HepG2 (cell line): ENCODE data around the gene RRP9. TPM values are rescaled to one million over a fixed set of nuclear protein-coding genes. Genes with fewer than 3 reads are reported as not detected.

Experiments
- CBX1 ChIP-seq: IDR thresholded peaks from one replicate; pipeline ENCODE4 v1.6.1; 2016; ENCODE audit warnings: antibody characterized with exemption, low read depth
- DPF2 ChIP-seq: sonication (generic); formaldehyde crosslinking; IDR thresholded peaks from 2 replicates; pipeline ENCODE4 v1.4.0; 2020; ENCODE audit warnings: mild to moderate bottlenecking, low read depth, missing genetic modification reagents, borderline replicate concordance
- EP300 ChIP-seq, 3 experiments: sonication (generic) in 1 of 3; formaldehyde crosslinking in 1 of 3; IDR thresholded peaks; 2 replicates each; pipeline versions ENCODE4 v1.5.1 to v1.6.1; 2011 to 2020; ENCODE audit warnings: low read depth in 2 of 3, low read length in 2 of 3, borderline replicate concordance in 1 of 3, improper control_type of control experiment in 1 of 3, mild to moderate bottlenecking in 1 of 3, missing genetic modification reagents in 1 of 3, moderate library complexity in 1 of 3
- HCFC1 ChIP-seq: fragments of 150-350 bp; IDR thresholded peaks from 2 replicates; pipeline ENCODE4 v1.6.1; 2014; ENCODE audit warnings: low read depth, low read length
- HHEX ChIP-seq: IDR thresholded peaks from 2 replicates; pipeline ENCODE4 v1.6.1; 2016; ENCODE audit warnings: control low read depth
- JUND ChIP-seq: sonication (generic); formaldehyde crosslinking; IDR thresholded peaks from 2 replicates; pipeline ENCODE4 v1.8.0; 2022; ENCODE audit warnings: mild to moderate bottlenecking, missing genetic modification reagents
- MIXL1 ChIP-seq: IDR thresholded peaks from 2 replicates; pipeline ENCODE4 v1.6.1; 2016
- NFE2L2 ChIP-seq: fragments of 150-350 bp; IDR thresholded peaks from 2 replicates; pipeline ENCODE4 v1.6.1; 2014; ENCODE audit warnings: low read length
- RORA ChIP-seq: sonication (generic); formaldehyde crosslinking; IDR thresholded peaks from 2 replicates; pipeline ENCODE4 v1.5.0; 2020; ENCODE audit warnings: mild to moderate bottlenecking, missing genetic modification reagents, moderate library complexity
- SIN3B ChIP-seq: fragments of 150-350 bp; IDR thresholded peaks from 2 replicates; pipeline ENCODE4 v1.6.1; 2014; ENCODE audit warnings: low read length
- SP1 ChIP-seq, 2 experiments: fragments of 450-650 bp in 1 of 2; sonication (generic) in 1 of 2; formaldehyde crosslinking in 1 of 2; IDR thresholded peaks; 2 replicates each; pipeline versions ENCODE4 v1.4.0 to v1.6.1; 2016 to 2020; ENCODE audit warnings: missing genetic modification reagents in 1 of 2
- SP140L ChIP-seq: sonication (generic); formaldehyde crosslinking; IDR thresholded peaks from 2 replicates; pipeline ENCODE4 v1.4.0; 2020; ENCODE audit warnings: missing genetic modification reagents, borderline replicate concordance
- SRSF4 ChIP-seq: fragments of 200-400 bp; formaldehyde crosslinking; IDR thresholded peaks from one replicate; pipeline ENCODE4 v1.6.1; 2018; ENCODE audit warnings: mild to moderate bottlenecking, low read depth, low read length, moderate library complexity; ENCODE audit not compliant: poor library complexity, severe bottlenecking
- TGIF2 ChIP-seq: IDR thresholded peaks from 2 replicates; pipeline ENCODE4 v1.6.1; 2016; ENCODE audit warnings: control low read depth, missing compliant biosample characterization
- ZBTB20 ChIP-seq: sonication (generic); formaldehyde crosslinking; IDR thresholded peaks from 2 replicates; pipeline ENCODE4 v1.8.1; 2023; ENCODE audit warnings: missing genetic modification reagents, low read depth, mild to moderate bottlenecking, borderline replicate concordance
- ZBTB42 ChIP-seq: sonication (generic); formaldehyde crosslinking; IDR thresholded peaks from 2 replicates; pipeline ENCODE4 v1.5.0; 2020; ENCODE audit warnings: mild to moderate bottlenecking, missing genetic modification reagents
- ZFY ChIP-seq: sonication (generic); formaldehyde crosslinking; IDR thresholded peaks from 2 replicates; pipeline ENCODE4 v1.4.0; 2020; ENCODE audit warnings: missing genetic modification reagents
- ZNF234 ChIP-seq: sonication (generic); formaldehyde crosslinking; conservative IDR thresholded peaks from 2 replicates; pipeline ENCODE4 v1.5.1; 2020; ENCODE audit warnings: mild to moderate bottlenecking, missing genetic modification reagents
- ZNF430 ChIP-seq: sonication (generic); formaldehyde crosslinking; IDR thresholded peaks from 2 replicates; pipeline ENCODE4 v1.9.0; 2021; ENCODE audit warnings: mild to moderate bottlenecking, missing genetic modification reagents
- ZNF510 ChIP-seq: sonication (generic); formaldehyde crosslinking; IDR thresholded peaks from 2 replicates; pipeline ENCODE4 v1.4.0; 2020; ENCODE audit warnings: low read depth, mild to moderate bottlenecking, missing genetic modification reagents
- ZNF792 ChIP-seq: IDR thresholded peaks from 2 replicates; pipeline ENCODE4 v1.6.1; 2016
- ZSCAN29 ChIP-seq: sonication (generic); formaldehyde crosslinking; conservative IDR thresholded peaks from 2 replicates; pipeline ENCODE4 v1.4.0; 2020; ENCODE audit warnings: mild to moderate bottlenecking, missing genetic modification reagents
- polyA plus RNA-seq, 8 experiments: library from polyadenylated mRNA; depleted of rRNA in 3 of 8; stranded (reverse) in 7 of 8; unstranded in 1 of 8; fragments of >200 nt; fragmentation: Illumina TruSeq in 4 of 8; extraction: Trizol in 4 of 8; gene quantifications; 2 replicates each; pipeline versions ENCODE4 v1.2.1 to v1.2.3, GENCODE V29; 2011 to 2016; ENCODE audit warnings: low read depth in 4 of 8, missing spikeins in 1 of 8, mixed read lengths in 1 of 8; ENCODE audit not compliant: insufficient read depth in 1 of 8
- total RNA-seq, 5 experiments: library from RNA; depleted of rRNA; stranded (reverse); fragments of >200 nt; fragmentation: Illumina TruSeq; extraction: Trizol; gene quantifications; 2 replicates each; pipeline ENCODE4 v1.2.3, GENCODE V29; 2016; ENCODE audit warnings: low read depth in 1 of 5
- TF ChIP-seq, protein P1 (sequence below): sonication (generic); formaldehyde crosslinking; IDR thresholded peaks from 2 replicates; pipeline ENCODE4 v1.4.0; 2020; ENCODE audit warnings: missing genetic modification reagents, borderline replicate concordance
- TF ChIP-seq, protein P2 (sequence below): IDR thresholded peaks from 2 replicates; pipeline ENCODE4 v1.6.1; 2016
- TF ChIP-seq, protein P3 (sequence below): sonication (generic); formaldehyde crosslinking; IDR thresholded peaks from 2 replicates; pipeline ENCODE4 v1.8.0; 2022; ENCODE audit warnings: mild to moderate bottlenecking, missing genetic modification reagents, moderate library complexity
- TF ChIP-seq, protein P4 (sequence below): sonication (generic); formaldehyde crosslinking; IDR thresholded peaks from 2 replicates; pipeline ENCODE4 v1.4.0; 2020; ENCODE audit warnings: missing genetic modification reagents

The RRP9 gene
- total and polyA plus RNA-seq, 2 of the 13 experiments (the other 11 are each of a cell fraction or from before 2014, with no cell fraction given) = 14.8 to 44.0 TPM

DNA sequence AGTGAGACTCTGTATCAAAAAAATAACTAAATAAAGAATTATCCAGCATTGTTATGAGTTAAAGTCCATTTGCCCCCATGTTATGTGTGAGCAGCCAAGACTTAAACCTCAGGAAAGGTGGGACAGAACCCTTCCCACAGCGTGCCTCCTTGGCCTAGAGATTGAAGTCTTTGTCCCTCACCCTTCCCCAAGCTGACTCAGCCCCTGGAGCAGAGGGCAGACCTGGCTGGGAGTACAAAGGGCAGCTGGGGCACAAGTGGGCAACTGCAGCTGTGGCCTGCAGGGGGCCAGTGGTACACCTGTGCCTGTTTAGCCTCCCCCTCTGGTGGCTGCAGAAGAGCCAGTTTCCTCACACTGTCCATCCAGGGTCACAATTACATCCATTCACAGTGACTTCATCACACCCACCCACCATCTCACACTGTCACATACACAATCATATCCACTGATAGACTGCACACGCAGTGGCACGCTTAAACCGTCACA is 40.7 kb upstream of the RRP9 start (continued):
- TF ChIP-seq, protein P1, sequence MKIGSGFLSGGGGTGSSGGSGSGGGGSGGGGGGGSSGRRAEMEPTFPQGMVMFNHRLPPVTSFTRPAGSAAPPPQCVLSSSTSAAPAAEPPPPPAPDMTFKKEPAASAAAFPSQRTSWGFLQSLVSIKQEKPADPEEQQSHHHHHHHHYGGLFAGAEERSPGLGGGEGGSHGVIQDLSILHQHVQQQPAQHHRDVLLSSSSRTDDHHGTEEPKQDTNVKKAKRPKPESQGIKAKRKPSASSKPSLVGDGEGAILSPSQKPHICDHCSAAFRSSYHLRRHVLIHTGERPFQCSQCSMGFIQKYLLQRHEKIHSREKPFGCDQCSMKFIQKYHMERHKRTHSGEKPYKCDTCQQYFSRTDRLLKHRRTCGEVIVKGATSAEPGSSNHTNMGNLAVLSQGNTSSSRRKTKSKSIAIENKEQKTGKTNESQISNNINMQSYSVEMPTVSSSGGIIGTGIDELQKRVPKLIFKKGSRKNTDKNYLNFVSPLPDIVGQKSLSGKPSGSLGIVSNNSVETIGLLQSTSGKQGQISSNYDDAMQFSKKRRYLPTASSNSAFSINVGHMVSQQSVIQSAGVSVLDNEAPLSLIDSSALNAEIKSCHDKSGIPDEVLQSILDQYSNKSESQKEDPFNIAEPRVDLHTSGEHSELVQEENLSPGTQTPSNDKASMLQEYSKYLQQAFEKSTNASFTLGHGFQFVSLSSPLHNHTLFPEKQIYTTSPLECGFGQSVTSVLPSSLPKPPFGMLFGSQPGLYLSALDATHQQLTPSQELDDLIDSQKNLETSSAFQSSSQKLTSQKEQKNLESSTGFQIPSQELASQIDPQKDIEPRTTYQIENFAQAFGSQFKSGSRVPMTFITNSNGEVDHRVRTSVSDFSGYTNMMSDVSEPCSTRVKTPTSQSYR (CRISPR knock-in tag) = peak; percentile 72; the same call in 1 of the 2 replicates
- TF ChIP-seq EP300 (IDR thresholded peaks at IDR 0.05; ENCODE audit: low read depth in 2 of 2, low read length in 2 of 2) (peak; percentile 61; a peak in 1 of 4 replicates), EP300 (CRISPR knock-in tag; IDR thresholded peaks at IDR 0.05; ENCODE audit: borderline replicate concordance) (no peak; the same call in 1 of the 2 replicates), ZNF430 (CRISPR knock-in tag) (peak; percentile 71), SIN3B (peak; percentile 50), MIXL1 (CRISPR knock-in tag) (peak; percentile 58; the same call in 1 of the 2 replicates), ZFY (CRISPR knock-in tag) (no peak), DPF2 (CRISPR knock-in tag) (peak; percentile 46; the same call in 1 of the 2 replicates), JUND (CRISPR knock-in tag) (peak; percentile 83; the same call in 1 of the 2 replicates), SP1 (IDR thresholded peaks at IDR 0.05) (no peak), SP1 (CRISPR knock-in tag; IDR thresholded peaks at IDR 0.05) (peak; percentile 68), TGIF2 (CRISPR knock-in tag) (peak; percentile 43; the same call in 1 of the 2 replicates), ZNF234 (CRISPR knock-in tag) (no peak), CBX1 (peak; percentile 80), SRSF4 (no peak), ZNF792 (CRISPR knock-in tag) (peak; percentile 85; the same call in 1 of the 2 replicates), NFE2L2 (no peak), ZBTB20 (CRISPR knock-in tag) (no peak), HHEX (CRISPR knock-in tag) (0 out of 2 replicates have a peak, but pooled peaks have one; percentile 33), ZSCAN29 (CRISPR knock-in tag) (no peak), ZNF510 (peak; percentile 19; the same call in 1 of the 2 replicates), HCFC1 (0 out of 2 replicates have a peak, but pooled peaks have one; percentile 7), SP140L (CRISPR knock-in tag) (no peak), RORA (CRISPR knock-in tag) (no peak), ZBTB42 (0 out of 2 replicates have a peak, but pooled peaks have one; percentile 8)
- TF ChIP-seq, protein P2, sequence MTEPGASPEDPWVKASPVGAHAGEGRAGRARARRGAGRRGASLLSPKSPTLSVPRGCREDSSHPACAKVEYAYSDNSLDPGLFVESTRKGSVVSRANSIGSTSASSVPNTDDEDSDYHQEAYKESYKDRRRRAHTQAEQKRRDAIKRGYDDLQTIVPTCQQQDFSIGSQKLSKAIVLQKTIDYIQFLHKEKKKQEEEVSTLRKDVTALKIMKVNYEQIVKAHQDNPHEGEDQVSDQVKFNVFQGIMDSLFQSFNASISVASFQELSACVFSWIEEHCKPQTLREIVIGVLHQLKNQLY (CRISPR knock-in tag) = peak; percentile 72; the same call in 1 of the 2 replicates
- TF ChIP-seq, protein P3, sequence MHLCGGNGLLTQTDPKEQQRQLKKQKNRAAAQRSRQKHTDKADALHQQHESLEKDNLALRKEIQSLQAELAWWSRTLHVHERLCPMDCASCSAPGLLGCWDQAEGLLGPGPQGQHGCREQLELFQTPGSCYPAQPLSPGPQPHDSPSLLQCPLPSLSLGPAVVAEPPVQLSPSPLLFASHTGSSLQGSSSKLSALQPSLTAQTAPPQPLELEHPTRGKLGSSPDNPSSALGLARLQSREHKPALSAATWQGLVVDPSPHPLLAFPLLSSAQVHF (CRISPR knock-in tag) = 0 out of 2 replicates have a peak, but pooled peaks have one; percentile 16
- TF ChIP-seq, protein P4, sequence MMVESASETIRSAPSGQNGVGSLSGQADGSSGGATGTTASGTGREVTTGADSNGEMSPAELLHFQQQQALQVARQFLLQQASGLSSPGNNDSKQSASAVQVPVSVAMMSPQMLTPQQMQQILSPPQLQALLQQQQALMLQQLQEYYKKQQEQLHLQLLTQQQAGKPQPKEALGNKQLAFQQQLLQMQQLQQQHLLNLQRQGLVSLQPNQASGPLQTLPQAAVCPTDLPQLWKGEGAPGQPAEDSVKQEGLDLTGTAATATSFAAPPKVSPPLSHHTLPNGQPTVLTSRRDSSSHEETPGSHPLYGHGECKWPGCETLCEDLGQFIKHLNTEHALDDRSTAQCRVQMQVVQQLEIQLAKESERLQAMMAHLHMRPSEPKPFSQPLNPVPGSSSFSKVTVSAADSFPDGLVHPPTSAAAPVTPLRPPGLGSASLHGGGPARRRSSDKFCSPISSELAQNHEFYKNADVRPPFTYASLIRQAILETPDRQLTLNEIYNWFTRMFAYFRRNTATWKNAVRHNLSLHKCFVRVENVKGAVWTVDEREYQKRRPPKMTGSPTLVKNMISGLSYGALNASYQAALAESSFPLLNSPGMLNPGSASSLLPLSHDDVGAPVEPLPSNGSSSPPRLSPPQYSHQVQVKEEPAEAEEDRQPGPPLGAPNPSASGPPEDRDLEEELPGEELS (CRISPR knock-in tag) = peak; percentile 77; the same call in 1 of the 2 replicates
